Psoas muscle (tissue), 8 donors: ENCODE results near the gene NPPA. TPM values are rescaled to one million over a fixed set of nuclear protein-coding genes. Genes with fewer than 3 reads are reported as not detected.

Source experiments
- ATAC-seq, 4 donors: fragments of 200-7000 bp; cut with Tn5 transposase; one replicate each; pipeline ENCODE4 v1.9.1; 2020; ENCODE audit warnings: moderate library complexity in 3 of 4, mild to moderate bottlenecking in 2 of 4
- DNase-seq, 2 donors: peaks; one replicate each; pipeline ENCODE4 v3.0.0-alpha.2; 2020
- H3K27ac ChIP-seq: fragments of 200-600 bp; one replicate; pipeline ENCODE4 v1.8.0; 2022
- H3K27me3 ChIP-seq, 3 donors: fragments of 200-600 bp in 1 of 3; one replicate each; pipeline versions ENCODE4 v1.6.1 to v1.8.0; 2013 to 2022; ENCODE audit warnings: low read length in 2 of 3, mild to moderate bottlenecking in 2 of 3, moderate library complexity in 1 of 3; ENCODE audit not compliant: insufficient read depth in 3 of 3
- H3K36me3 ChIP-seq, 2 donors: fragments of 200-600 bp in 1 of 2; one replicate each; pipeline versions ENCODE4 v1.6.1 to v1.8.0; 2013 to 2022; ENCODE audit warnings: low read depth in 1 of 2, mild to moderate bottlenecking in 1 of 2, moderate library complexity in 1 of 2; ENCODE audit not compliant: insufficient read depth in 1 of 2
- H3K4me1 ChIP-seq: fragments of 200-600 bp; one replicate; pipeline ENCODE4 v1.8.0; 2022
- H3K4me3 ChIP-seq: fragments of 200-600 bp; one replicate; pipeline ENCODE4 v1.8.0; 2022; ENCODE audit warnings: mild to moderate bottlenecking
- H3K9me3 ChIP-seq: fragments of 200-600 bp; one replicate; pipeline ENCODE4 v1.8.0; 2022
- CTCF ChIP-seq: fragments of 200-600 bp; IDR thresholded peaks from one replicate; pipeline ENCODE4 v1.8.0; 2022; ENCODE audit warnings: antibody characterized with exemption
- WGBS, 3 donors: extraction: QIAGEN DNeasy Blood & Tissue Kit; methylation state at CpG; one replicate each; pipeline versions ENCODE4 v1.1.6 to v1.1.7; 2013; 5-methylcytosine and 5-hydroxymethylcytosine counted together
- intact Hi-C, 2 donors: fragments of 100-400 bp; cut with DNase I; formaldehyde crosslinking; loops; one replicate each; pipeline versions ENCODE4 v1.11.0 to v1.14.2; 2022
- polyA plus RNA-seq, 3 donors: library from polyadenylated mRNA; stranded (reverse); fragments of 200-250 nt; gene quantifications; one replicate each; pipeline ENCODE4 v1.2.3, GENCODE V29; 2013
- total RNA-seq, 4 donors: library from RNA; stranded (reverse); fragmentation: NEBNext Ultra II Directional in 2 of 4; extraction: Animal tissue kit (Norgen Biotek cat#: 25700) in 2 of 4; gene quantifications; one replicate each; pipeline versions ENCODE4 v1.2.1 to v1.2.4, GENCODE V29; 2021 to 2023
- donor health status: healthy with polysubstance abuse.
- donor health status: DM: no; HTN: no; CAD: no; lungs with moderate emphysema.
- donor health status: Bipolar disorder and iron deficiency.
- donor health status: healthy.
- donor health status: DM: yes; HTN: yes; CAD: no.
- donor health status: DM: no; HTN: no; CAD: no.
- donor health status: DM: no; HTN: no; CAD: no.
- donor health status: DM: yes; HTN: yes; CAD: no.

NPPA gene
- total and polyA plus RNA-seq, 7 donors, result 0.08 to 3.6 (median 0.54) TPM

GRCh38 chr1:11813021-11813420 is 34.6 kb downstream of the NPPA start:
- 89 to 93% (median 90%) methylated on average over 5 of the region's 5 CpGs for WGBS, 3 donors
- Histone ChIP-seq H3K4me3 (no peak overlapping the region), H3K27ac (no peak overlapping the region), H3K36me3 (peaks cover 5 to 82% of the 10 kb centered on the region in 2 donors), H3K9me3 (no peaks in the 10 kb centered on the region), H3K4me1 (peaks cover 7% of the 10 kb centered on the region), H3K27me3 (no peaks in the 10 kb centered on the region)
- TF ChIP-seq CTCF, result no peak
- DNase-seq, result no peak
- ATAC-seq, result no peak
- intact Hi-C loops, result no loop called here

GRCh38 chr1:11807133-11807532 is 40.5 kb downstream of the NPPA start:
- 56 to 65% (median 61%) methylated on average over 2 of the region's 2 CpGs for WGBS, 3 donors
- peaks cover 3 to 48% of the 10 kb centered on the region in 2 donors for H3K36me3 ChIP-seq
- H3K9me3 ChIP-seq, result no peaks in the 10 kb centered on the region
- TF ChIP-seq CTCF, result no peak
- ATAC-seq, result no peak
- no peak for DNase-seq
- no peaks in the 10 kb centered on the region for H3K27me3 ChIP-seq
- H3K4me1 ChIP-seq, result peaks cover 39% of the 10 kb centered on the region
- peak overlapping the region; percentile 99 for H3K27ac ChIP-seq
- H3K4me3 ChIP-seq, result peak overlapping the region; percentile 93
- intact Hi-C loops, result loop anchor here in 1 of 2 donors (10.0 kb wide), 1 partner anchor 528 kb away; no protein-coding TSS in a partner anchor

- WGBS, 3 donors, result 0 to 1% (median 1%) methylated on average over 17 to 20 of the region's 20 CpGs
- peak overlapping the region; percentile 99 for H3K27ac ChIP-seq
- no peak for TF ChIP-seq CTCF
- no peaks in the 10 kb centered on the region for H3K27me3 ChIP-seq
- no peaks in the 10 kb centered on the region for H3K9me3 ChIP-seq
- DNase-seq (no peak), ATAC-seq (peak; percentile 28 to 51 (median 40))
- peaks cover 3 to 42% of the 10 kb centered on the region in 2 donors for H3K36me3 ChIP-seq
- intact Hi-C loops, result loop anchor here in 1 of 2 donors (10.0 kb wide), 1 partner anchor 528 kb away; no protein-coding TSS in a partner anchor
- peak overlapping the region; percentile 93 for H3K4me3 ChIP-seq
- peaks cover 41% of the 10 kb centered on the region for H3K4me1 ChIP-seq
Measured at GRCh38 chr1:11806307-11806936, 41.2 kb downstream of the NPPA start.

GRCh38 chr1:11805422-11806306 is 41.9 kb downstream of the NPPA start, which contains the start of the genes CLCN6 and MTHFR:
CLCN6 (plus strand) TSS chr1:11806191; CDS start chr1:11806263, 72 bp downstream.
MTHFR (minus strand) TSS chr1:11805964; CDS start chr1:11803116, 2,848 bp downstream.
- H3K9me3 ChIP-seq, result no peaks in the 10 kb centered on the region
- peaks cover 45% of the 10 kb centered on the region for H3K4me1 ChIP-seq
- H3K4me3 ChIP-seq, result peak within 1 kb of the TSS; percentile 93
- H3K36me3 ChIP-seq, result peaks cover 3 to 42% of the 10 kb centered on the region in 2 donors
- whole genome bisulfite sequencing, 3 donors, result 1% methylated on average over 49 to 72 of the region's 72 CpGs
- H3K27ac ChIP-seq, result peak within 1 kb of the TSS; percentile 99
- no peaks in the 10 kb centered on the region for H3K27me3 ChIP-seq
- TF ChIP-seq CTCF, result no peak
- ATAC-seq (peak; percentile 85 to 90 (median 87)), DNase-seq (peak; percentile 100)
- intact Hi-C loops, result loop anchor here in 1 of 2 donors (10.0 kb wide), 1 partner anchor 529 kb away; no protein-coding TSS in a partner anchor
